SIG-M5 (cell line): ENCODE measurements around the gene RBM18.

ENCODE experiments used
- DNase-seq: peaks from one replicate; lab custom pipeline; 2025; lab: John Stamatoyannopoulos, UW

Gene RBM18

GRCh38 chr9:122258886-122259415, 5.7 kb downstream of the RBM18 start:
- DNase-seq = no peak

GRCh38 chr9:122256206-122256605, 8.4 kb downstream of the RBM18 start:
- no peak for DNase-seq

- DNase-seq = no peak
Observed at GRCh38 chr9:122254761-122255160, 9.9 kb downstream of the RBM18 start.

DNA sequence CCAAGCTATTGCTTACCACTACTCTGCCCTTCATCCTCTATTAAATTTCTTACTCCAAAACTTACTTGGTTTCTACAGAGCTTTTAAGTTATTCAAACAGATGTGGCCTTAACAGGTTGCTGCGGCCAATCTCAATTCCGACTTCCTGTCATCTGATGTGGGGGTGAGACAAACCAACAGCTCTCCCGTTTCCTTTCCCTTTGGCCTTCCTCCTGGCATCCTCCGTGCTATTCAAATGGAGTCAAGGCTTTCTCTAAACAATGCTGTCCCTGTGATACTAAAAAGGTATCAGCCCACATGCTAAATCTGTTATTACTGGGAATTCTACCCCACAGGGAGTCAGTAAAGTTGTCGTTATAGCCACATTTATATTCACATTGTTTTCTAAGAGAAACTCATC, 11.8 kb downstream of the RBM18 start:
- DNase-seq = no peak

DNA sequence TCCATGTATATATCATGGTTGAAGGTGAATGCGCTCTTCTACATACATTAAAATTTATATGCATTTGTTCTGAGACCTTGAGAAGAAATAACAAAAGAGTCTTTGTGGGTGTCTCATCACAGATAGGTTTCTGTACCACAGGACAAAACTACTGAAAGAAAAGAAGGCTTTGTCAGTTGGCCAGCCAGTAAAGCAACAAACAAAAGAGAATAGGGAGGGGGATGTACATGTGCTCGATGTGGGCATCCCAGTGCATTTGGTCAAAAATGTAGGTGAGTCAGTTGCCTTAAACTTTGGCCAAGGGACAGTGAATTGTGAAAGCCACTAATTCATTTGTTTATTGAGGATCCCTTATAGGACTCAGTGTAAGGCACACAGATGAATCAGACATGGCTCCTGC, 13.3 kb downstream of the RBM18 start:
- DNase-seq = no peak

- no peak for DNase-seq
Observed at GRCh38 chr9:122248448-122248865, 16.2 kb downstream of the RBM18 start.

DNA sequence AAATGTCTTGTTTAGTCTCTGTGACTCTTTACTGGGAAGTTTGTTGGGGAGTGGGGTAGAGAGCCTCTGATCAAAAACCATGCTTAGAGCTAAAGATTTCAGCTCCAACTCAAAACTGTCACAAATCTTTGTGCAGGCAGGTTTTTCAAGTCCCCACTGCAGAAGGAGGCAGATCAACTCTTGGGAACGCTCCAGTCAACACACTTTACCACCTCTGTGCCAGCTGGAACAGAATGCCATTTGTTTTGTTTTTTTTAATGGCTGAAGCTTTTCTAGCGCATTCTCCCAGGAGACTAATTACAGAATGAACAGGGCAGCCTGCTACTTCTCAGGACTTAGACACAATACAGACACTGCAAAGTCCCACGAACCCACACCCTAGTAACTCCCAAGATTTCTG, 18.0 kb downstream of the RBM18 start:
- no peak for DNase-seq

DNA sequence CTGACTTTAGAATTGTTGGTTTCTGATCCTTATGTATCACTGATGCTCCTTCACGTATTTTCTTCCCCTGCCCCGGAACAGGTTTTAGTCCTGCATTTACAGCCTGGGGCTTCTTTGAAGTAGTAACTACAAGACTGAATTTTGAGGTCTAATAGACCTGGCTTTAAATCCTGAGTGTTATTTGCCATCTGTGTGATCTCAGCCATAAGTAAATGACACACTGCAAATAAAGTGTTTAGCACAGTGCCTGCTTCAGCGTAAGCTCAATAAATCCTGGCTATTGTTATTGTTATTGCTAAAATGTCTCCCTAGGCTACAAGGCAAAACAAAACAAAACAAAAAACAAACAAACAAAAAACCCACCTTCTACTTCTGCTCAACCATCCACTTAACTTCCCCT, 20.3 kb downstream of the RBM18 start:
- DNase-seq = no peak

DNA sequence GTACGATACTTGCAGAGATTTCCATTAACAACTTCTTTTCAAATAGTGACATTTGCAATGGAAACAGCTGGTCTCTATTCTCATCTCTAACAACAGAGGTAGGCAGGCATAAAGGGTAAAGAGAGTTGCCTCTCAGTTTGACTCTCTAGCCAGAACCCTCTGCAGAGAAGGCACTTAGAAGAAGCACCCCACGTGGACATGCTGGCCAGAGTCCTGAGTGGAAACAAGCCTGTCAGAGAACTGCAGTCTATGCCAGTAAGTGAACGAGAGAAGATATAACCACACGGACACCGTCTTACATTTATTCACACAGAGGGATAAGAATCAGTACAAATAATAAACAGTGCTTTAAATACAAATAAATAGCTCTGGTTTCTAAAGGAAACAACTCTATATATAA, 24.9 kb downstream of the RBM18 start:
- DNase-seq = no peak

- no peak for DNase-seq
Observed at GRCh38 chr9:122236681-122237080, 28.0 kb downstream of the RBM18 start.

- DNase-seq = no peak
Observed at GRCh38 chr9:122234022-122234748, 30.5 kb downstream of the RBM18 start.

DNA sequence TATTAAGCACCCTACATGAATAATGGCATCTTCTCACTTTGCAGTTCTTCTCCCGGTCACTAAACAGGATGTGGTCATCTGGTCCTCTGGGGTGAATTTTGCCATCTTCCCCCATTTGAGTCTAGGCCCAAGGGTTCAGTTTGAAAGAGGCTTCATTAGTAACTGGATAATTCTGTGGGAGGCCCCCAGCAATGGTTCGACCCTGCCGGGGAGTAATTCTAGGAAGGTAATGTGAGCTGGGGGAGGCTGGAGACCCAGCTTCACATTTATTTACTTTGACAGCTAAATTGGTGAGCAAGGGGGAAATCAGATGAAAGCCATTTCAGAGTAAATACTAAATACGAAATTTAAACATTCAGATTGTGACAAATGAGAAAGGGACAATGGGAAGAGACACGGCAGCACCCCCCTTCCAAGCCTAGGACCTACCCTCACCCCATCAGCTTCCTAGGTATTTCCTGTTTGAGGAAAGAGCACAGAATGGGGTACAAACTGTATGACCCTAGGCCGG, 31.8 kb downstream of the RBM18 start:
- DNase-seq = no peak

DNA sequence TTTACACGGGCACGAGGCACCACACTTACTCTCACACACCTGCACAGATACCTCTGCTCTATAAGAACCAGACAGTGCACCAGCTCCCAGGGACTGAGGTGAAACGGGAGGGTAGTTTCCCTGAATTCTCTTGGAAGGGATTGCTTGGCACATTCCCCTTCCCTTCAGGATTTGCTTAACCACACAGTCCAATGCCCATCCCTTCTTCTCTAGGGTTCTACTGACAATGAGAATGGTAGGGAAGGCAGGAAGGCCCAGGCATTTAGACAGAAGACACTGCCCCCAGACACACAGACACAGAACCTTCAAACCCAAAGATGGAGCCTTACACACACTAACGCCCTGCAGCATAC, 35.2 kb downstream of the RBM18 start:
- DNase-seq = no peak

DNA sequence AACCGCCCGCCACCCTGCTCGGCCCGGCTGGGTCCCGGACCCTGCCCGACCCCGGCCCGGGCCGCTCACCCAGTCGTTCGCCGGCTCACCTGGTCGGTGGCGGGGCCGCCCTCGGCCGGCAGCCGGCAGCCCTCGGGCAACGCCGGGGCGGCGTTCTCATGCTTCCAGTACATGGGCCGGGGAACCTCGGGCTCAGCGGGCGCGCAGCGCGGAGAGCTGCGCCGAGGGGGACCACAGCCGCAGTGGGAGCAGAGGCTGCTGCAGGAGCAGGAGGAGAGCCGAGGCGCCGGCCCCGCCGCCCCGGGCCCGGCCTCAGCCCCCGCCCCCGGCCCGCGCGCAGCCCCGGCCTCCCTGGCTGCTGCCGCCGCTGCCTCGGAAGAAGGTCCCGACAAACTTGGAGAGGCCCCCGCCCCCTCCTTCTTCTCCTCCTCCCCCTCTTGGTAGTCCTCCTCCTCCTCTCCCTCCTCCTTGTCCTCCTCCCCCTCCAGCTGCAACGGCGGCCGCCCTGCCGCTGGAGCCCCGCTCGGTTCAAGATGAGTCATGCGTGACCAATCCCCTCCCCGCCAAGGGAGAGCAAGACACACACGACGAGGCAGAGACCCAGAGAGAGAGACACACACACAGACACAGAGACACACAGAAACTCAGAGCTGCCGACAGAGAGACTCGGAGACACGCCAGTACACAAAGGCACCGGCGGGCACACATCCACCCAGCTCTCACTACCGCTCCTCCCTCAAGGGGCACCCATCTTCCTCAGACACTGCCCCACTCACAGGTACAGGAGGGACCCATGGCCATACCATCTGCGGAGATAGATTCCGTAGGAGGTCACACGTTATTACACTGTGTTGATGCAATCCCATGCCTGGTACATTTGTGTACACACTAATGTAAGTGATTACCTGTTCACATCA, 35.8 kb downstream of the RBM18 start, which contains the start of gene LHX6:
LHX6 (minus strand) TSS at position 390 of the 917 bp plus-strand sequence; CDS start at position 173, 217 bp downstream.
- DNase-seq = no peak

- DNase-seq = no peak
Observed at GRCh38 chr9:122228191-122228567, 36.5 kb downstream of the RBM18 start.

GRCh38 chr9:122227575-122227900, 37.1 kb downstream of the RBM18 start:
- no peak for DNase-seq

DNA sequence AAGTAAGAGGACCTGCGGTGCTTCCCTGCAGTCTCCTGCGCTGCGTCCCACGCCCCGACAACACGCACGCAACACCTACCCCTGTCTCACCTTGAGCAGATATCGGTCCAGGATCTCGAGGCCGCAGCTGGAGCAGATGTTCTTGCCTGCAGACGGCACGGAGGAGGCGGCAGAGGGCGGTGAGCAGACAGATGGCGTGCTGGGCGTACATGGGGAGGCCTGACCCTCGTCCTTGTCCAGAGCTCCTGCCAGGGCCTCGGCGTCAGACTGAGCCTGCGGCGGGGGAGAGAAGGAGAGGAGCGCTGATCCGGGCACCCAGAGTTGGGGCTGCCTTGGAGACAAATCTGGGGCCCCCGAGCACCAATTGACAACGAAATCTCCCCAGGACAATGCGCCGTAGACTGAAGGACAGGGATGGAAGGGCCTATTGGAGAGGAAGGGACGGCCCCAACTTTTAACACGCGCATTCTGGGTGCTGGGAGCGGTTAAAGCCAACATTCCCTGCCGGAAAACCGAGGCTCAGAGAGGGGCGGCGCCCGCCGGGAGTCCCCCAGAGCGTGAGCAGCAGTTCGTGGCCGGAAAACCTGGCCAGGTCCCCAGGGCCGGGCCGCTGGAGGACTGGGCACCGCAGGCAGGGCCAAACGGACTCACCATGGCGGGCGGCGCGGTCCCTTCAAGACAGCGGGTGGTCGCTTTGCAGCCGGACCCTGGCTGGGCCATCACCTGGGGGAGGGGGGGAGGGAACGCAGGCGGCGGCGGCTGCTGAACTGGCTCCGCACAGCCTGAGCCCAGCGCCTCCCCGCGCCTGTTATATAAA, 37.7 kb downstream of the RBM18 start:
- DNase-seq = no peak

GRCh38 chr9:122226142-122226757, 38.4 kb downstream of the RBM18 start:
- no peak for DNase-seq

DNA sequence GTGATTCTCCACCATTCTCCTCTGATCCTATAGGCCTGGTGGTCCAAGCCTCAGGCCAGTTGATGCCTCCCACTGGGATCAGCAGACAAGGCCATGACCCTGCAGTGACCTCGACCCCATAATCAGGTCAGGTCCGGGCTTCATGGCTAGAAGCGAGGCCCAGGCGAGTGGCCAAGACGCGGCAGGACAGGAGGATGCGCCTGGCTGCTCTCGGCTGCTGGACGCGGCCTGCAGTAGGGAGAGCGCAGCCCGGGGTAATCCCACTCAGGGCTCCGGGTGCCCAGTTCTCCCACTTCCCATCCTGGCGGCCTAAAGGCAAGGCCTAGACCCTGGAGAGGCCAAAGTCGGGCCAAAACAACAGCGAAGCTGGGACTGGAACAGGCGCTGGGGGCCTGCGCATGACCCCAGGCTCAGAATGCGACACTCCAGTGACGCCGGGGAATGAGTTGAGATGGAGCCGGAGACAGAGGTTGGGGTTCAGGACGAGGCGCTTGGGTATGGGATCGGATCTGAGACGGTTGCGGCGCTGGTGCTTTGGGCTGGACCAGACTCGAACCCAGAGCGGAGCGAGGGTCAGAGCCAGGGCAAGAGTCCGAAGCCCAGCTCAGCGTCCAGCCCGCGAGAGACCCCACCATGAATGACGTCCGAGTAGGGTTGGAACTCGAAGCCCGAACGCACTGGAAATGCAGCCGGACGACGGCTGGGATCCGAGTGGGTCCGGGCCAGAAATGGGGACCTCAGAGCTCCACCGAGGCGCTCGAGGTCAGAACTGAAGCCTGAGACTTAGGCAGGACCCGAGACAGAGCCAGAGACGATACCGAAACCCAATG, 39.1 kb downstream of the RBM18 start:
- DNase-seq = no peak

- DNase-seq = no peak
Observed at GRCh38 chr9:122223435-122223834, 41.2 kb downstream of the RBM18 start.

- no peak for DNase-seq
Observed at GRCh38 chr9:122222791-122223190, 41.8 kb downstream of the RBM18 start.
